HepG2 (cell line): ENCODE results near the gene C20orf144. TPM values are rescaled to one million over a fixed set of nuclear protein-coding genes. Genes with fewer than 3 reads are reported as not detected.

Experiments used
- ATAC-seq: fragments of 200-7000 bp; cut with Tn5 transposase; 3 replicates; pipeline ENCODE4 v1.9.1; 2020; ENCODE audit warnings: mild to moderate bottlenecking, moderate library complexity
- BruUV-seq: library from RNA; stranded (reverse); fragments of 400-500 nt; replicated peaks from 2 replicates; lab custom pipeline; 2021; lab: Mats Ljungman, UMichigan
- CTCF ChIA-PET: fragments of 300-600 bp; formaldehyde crosslinking; extraction: SDS; loops from one replicate; lab custom pipeline; 2021; ENCODE audit warnings: low total read pairs, inconsistent platforms, low intra/inter-chr PET ratio; lab: Yijun Ruan, JAX
- POLR2A ChIA-PET: fragments of 350-600 bp; sonication (Branson Sonifier 250); formaldehyde crosslinking; loops from one replicate; lab custom pipeline; 2020; ENCODE audit warnings: antibody characterized with exemption, inconsistent platforms; lab: Yijun Ruan, JAX
- DNase-seq: peaks from one replicate; pipeline ENCODE4 v3.0.0-alpha.2; 2015; ENCODE audit warnings: low spot score
- FAIRE-seq: peaks from 3 replicates; lab custom pipeline; 2011; peaks lifted over from hg19 to GRCh38; lab: Jason Lieb, UNC
- H2AFZ ChIP-seq: one replicate; pipeline ENCODE4 v1.6.1; 2011; ENCODE audit warnings: low read length, inconsistent platforms
- H3K27ac ChIP-seq: fragments of 300-600 bp; 3 replicates; pipeline ENCODE4 v1.8.0; 2011; ENCODE audit warnings: mixed run types, mild to moderate bottlenecking, mixed read lengths, low read length, inconsistent platforms; ENCODE audit not compliant: insufficient read depth; ENCODE audit errors: extremely low read length
- H3K27me3 ChIP-seq, 2 experiments: fragments of 200-600 bp in 1 of 2; 2 replicates in 1 of 2; 3 replicates in 1 of 2; pipeline versions ENCODE4 v1.6.0 to v1.8.0; 2011; ENCODE audit warnings: low read length in 2 of 2, mild to moderate bottlenecking in 2 of 2, moderate library complexity in 2 of 2, inconsistent platforms in 1 of 2; ENCODE audit not compliant: insufficient read depth in 2 of 2, control insufficient read depth in 1 of 2
- H3K36me3 ChIP-seq, 2 experiments: fragments of 200-600 bp in 1 of 2; replicated peaks in 1 of 2; 2 replicates in 1 of 2; 3 replicates in 1 of 2; pipeline versions ENCODE4 v1.5.1 to v1.8.0; 2011; ENCODE audit warnings: low read length in 2 of 2, inconsistent platforms in 1 of 2; ENCODE audit not compliant: insufficient read depth in 2 of 2, control insufficient read depth in 1 of 2
- H3K4me1 ChIP-seq: 2 replicates; pipeline ENCODE4 v1.5.1; 2012; ENCODE audit warnings: low read length, inconsistent platforms; ENCODE audit not compliant: insufficient read depth
- H3K4me2 ChIP-seq: 2 replicates; pipeline ENCODE4 v1.6.0; 2011; ENCODE audit warnings: low read depth, low read length, inconsistent platforms
- H3K4me3 ChIP-seq, 3 experiments: fragments of 200-600 bp in 1 of 3; sonication (generic), shearing (Covaris generic) in 1 of 3; replicated peaks in 1 of 3; 2 replicates each; pipeline ENCODE4 v1.5.1; 2011 to 2016; ENCODE audit warnings: low read length in 3 of 3, inconsistent platforms in 2 of 3, low read depth in 2 of 3, mild to moderate bottlenecking in 2 of 3, control low read depth in 1 of 3, mixed read lengths in 1 of 3; ENCODE audit not compliant: insufficient read depth in 1 of 3
- H3K79me2 ChIP-seq: one replicate; pipeline ENCODE4 v1.6.1; 2011; ENCODE audit warnings: low read length, inconsistent platforms; ENCODE audit not compliant: insufficient read depth
- H3K9ac ChIP-seq: 2 replicates; pipeline ENCODE4 v1.6.0; 2011; ENCODE audit warnings: mild to moderate bottlenecking, low read depth, low read length, inconsistent platforms; ENCODE audit not compliant: insufficient read depth
- H3K9me3 ChIP-seq: 2 replicates; pipeline ENCODE4 v1.5.1; 2012; ENCODE audit warnings: mild to moderate bottlenecking, low read length
- H4K20me1 ChIP-seq: 2 replicates; pipeline ENCODE4 v1.6.0; 2011; ENCODE audit warnings: inconsistent platforms, mild to moderate bottlenecking, low read length, moderate library complexity; ENCODE audit not compliant: insufficient read depth
- BHLHE40 ChIP-seq: IDR thresholded peaks from 2 replicates; pipeline ENCODE4 v1.6.1; 2011; ENCODE audit warnings: low read length, improper control_type of control experiment
- CAMTA2 ChIP-seq: sonication (generic); formaldehyde crosslinking; IDR thresholded peaks from 2 replicates; pipeline ENCODE4 v1.4.0; 2020; ENCODE audit warnings: mild to moderate bottlenecking, missing genetic modification reagents, borderline replicate concordance
- ESRRA ChIP-seq: sonication (generic); formaldehyde crosslinking; IDR thresholded peaks from 2 replicates; pipeline ENCODE4 v1.5.1; 2020; ENCODE audit warnings: mild to moderate bottlenecking, low read depth, missing genetic modification reagents
- FIP1L1 ChIP-seq: fragments of 200-400 bp; formaldehyde crosslinking; IDR thresholded peaks from 2 replicates; pipeline ENCODE4 v1.6.1; 2018; ENCODE audit warnings: low read depth, mild to moderate bottlenecking, low read length, moderate library complexity, borderline replicate concordance; ENCODE audit not compliant: insufficient read depth
- SAFB2 ChIP-seq: sonication (generic); formaldehyde crosslinking; IDR thresholded peaks from 2 replicates; pipeline ENCODE4 v1.5.1; 2020; ENCODE audit warnings: missing genetic modification reagents, low read depth, mild to moderate bottlenecking, borderline replicate concordance
- SMAD1 ChIP-seq: sonication (generic); formaldehyde crosslinking; IDR thresholded peaks from 2 replicates; pipeline ENCODE4 v1.4.0; 2020; ENCODE audit warnings: missing genetic modification reagents, low read depth, mild to moderate bottlenecking, borderline replicate concordance
- SRSF1 ChIP-seq: fragments of 200-400 bp; formaldehyde crosslinking; optimal IDR thresholded peaks from 2 replicates; pipeline ENCODE3; 2017; ENCODE audit warnings: mild to moderate bottlenecking, low read depth, low read length, moderate library complexity
- ZIK1 ChIP-seq: sonication (generic); formaldehyde crosslinking; IDR thresholded peaks from 2 replicates; pipeline ENCODE4 v1.5.0; 2020; ENCODE audit warnings: mild to moderate bottlenecking, low read depth, missing genetic modification reagents, borderline replicate concordance
- ZNF547 ChIP-seq: sonication (generic); formaldehyde crosslinking; IDR thresholded peaks from 2 replicates; pipeline ENCODE4 v1.5.1; 2020; ENCODE audit warnings: mild to moderate bottlenecking, missing genetic modification reagents
- WGBS: methylation state at CpG from one replicate; pipeline ENCODE4 v1.1.6; 2017; ENCODE audit warnings: low lambda C conversion rate; 5-methylcytosine and 5-hydroxymethylcytosine counted together
- in situ Hi-C: cut with HindIII; loops from 2 replicates; pipeline ENCODE4 v1.10.0; 2017; ENCODE audit warnings: low pct_unique_long_range_greater_than_20kb; ENCODE audit not compliant: extremely low pct_ligation_motif_present
- intact Hi-C: fragments of 100-400 bp; cut with micrococcal nuclease; formaldehyde crosslinking; loops from one replicate; pipeline ENCODE4 v1.10.0; 2022; ENCODE audit not compliant: unreplicated experiment
- polyA plus RNA-seq, 8 experiments: library from polyadenylated mRNA; depleted of rRNA in 3 of 8; stranded (reverse) in 7 of 8; unstranded in 1 of 8; fragments of >200 nt; fragmentation: Illumina TruSeq in 4 of 8; extraction: Trizol in 4 of 8; gene quantifications; 2 replicates each; pipeline versions ENCODE4 v1.2.1 to v1.2.3, GENCODE V29; 2011 to 2016; ENCODE audit warnings: low read depth in 4 of 8, missing spikeins in 1 of 8, mixed read lengths in 1 of 8; ENCODE audit not compliant: insufficient read depth in 1 of 8
- total RNA-seq, 5 experiments: library from RNA; depleted of rRNA; stranded (reverse); fragments of >200 nt; fragmentation: Illumina TruSeq; extraction: Trizol; gene quantifications; 2 replicates each; pipeline ENCODE4 v1.2.3, GENCODE V29; 2016; ENCODE audit warnings: low read depth in 1 of 5
- TF ChIP-seq, protein P1 (sequence below): IDR thresholded peaks from 2 replicates; pipeline ENCODE4 v1.6.1; 2018; ENCODE audit warnings: missing genetic modification reagents, mild to moderate bottlenecking, missing compliant biosample characterization
- TF ChIP-seq, protein P2 (sequence below): sonication (generic); formaldehyde crosslinking; IDR thresholded peaks from 2 replicates; pipeline ENCODE4 v1.5.0; 2020; ENCODE audit warnings: mild to moderate bottlenecking, missing genetic modification reagents
- TF ChIP-seq, protein P3 (sequence below): IDR thresholded peaks from 2 replicates; pipeline ENCODE4 v1.6.1; 2012; ENCODE audit warnings: inconsistent platforms
- TF ChIP-seq, protein P4 (sequence below): sonication (generic); formaldehyde crosslinking; IDR thresholded peaks from 2 replicates; pipeline ENCODE4 v1.4.0; 2020; ENCODE audit warnings: mild to moderate bottlenecking, low read depth, missing genetic modification reagents

Gene C20orf144
- total and polyA plus RNA-seq, 2 of the 13 experiments (the other 11 are each of a cell fraction or from before 2014, with no cell fraction given) = 0.09 to 0.16 TPM

DNA sequence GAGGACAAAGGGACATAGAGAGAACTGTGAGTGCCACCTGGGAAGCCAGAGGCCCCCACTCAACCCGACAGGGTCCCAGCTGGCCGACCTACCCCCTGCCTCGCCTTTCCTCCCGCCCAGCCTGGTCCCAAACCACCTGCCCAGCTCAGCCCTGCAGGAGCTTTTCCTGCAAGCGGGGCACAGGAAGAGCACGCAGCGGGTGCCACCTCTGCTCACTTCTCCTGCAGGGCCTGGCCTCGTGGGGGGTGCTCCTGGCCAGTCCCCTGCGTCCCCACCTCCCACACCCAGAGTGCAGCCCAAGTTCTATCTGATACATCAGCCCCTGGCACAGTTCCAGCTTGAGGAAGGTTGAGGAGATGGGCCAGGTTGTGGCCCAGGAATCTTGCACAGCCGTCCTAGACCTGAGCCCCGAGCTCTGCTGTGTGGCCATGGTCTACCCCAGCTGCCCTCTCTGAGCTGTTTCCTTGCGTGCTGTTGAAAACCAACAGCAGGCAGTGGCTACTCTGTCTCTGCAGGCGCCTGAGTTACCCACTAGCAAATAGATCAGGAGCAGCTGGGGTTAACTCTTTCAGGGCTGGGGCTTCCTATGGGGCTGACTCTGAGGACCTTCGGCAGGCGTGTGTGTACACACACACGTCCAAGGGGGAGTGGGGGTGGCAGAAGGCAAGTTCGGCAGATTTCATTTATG is 10.4 kb downstream of the C20orf144 start:
- no peaks in the 10 kb centered on the region for H3K9me3 ChIP-seq
- H3K79me2 ChIP-seq = peaks cover 24% of the 10 kb centered on the region
- intact Hi-C loops (loop anchor here (5.0 kb wide), 2 partner anchors 60 to 325 kb away; partner anchors contain the start of gene ZNF341), in situ Hi-C loops (no loop called here)
- CTCF ChIA-PET = interaction anchor here (0.6 kb wide), 1 partner anchor 61 kb away, joined by 3 read pairs; no protein-coding TSS in a partner anchor
- POLR2A ChIA-PET = interaction anchor here (0.9 to 2.4 kb wide), 5 partner anchors 9 to 229 kb away, joined by 3 to 16 read pairs (median 3); partner anchors contain the start of genes CBFA2T2 and SNTA1
- 48% methylated on average over 17 of the region's 17 CpGs for WGBS
- DNase-seq (no peak), FAIRE-seq (peak; percentile 18), ATAC-seq (peak; percentile 1; the same call in 1 of the 3 replicates)
- H3K4me2 ChIP-seq = peak overlapping the region; percentile 83
- no TSS peak for BruUV-seq
- H3K27ac ChIP-seq = peak overlapping the region; percentile 81
- H3K36me3 ChIP-seq = peaks cover 17 to 48% of the 10 kb centered on the region in 2 experiments
- H3K4me1 ChIP-seq = peaks cover 51% of the 10 kb centered on the region
- no peak overlapping the region for H2AFZ ChIP-seq
- peak overlapping the region; percentile 81 to 96 (median 96) for H3K4me3 ChIP-seq
- peaks cover 0 to 3% of the 10 kb centered on the region in 2 experiments; a peak in 1 of 5 replicates for H3K27me3 ChIP-seq
- peak overlapping the region; percentile 94 for H3K9ac ChIP-seq
- 0 out of 2 replicates have a peak, but pooled peaks cover 3% of the 10 kb centered on the region for H4K20me1 ChIP-seq
- TF ChIP-seq, protein P1, sequence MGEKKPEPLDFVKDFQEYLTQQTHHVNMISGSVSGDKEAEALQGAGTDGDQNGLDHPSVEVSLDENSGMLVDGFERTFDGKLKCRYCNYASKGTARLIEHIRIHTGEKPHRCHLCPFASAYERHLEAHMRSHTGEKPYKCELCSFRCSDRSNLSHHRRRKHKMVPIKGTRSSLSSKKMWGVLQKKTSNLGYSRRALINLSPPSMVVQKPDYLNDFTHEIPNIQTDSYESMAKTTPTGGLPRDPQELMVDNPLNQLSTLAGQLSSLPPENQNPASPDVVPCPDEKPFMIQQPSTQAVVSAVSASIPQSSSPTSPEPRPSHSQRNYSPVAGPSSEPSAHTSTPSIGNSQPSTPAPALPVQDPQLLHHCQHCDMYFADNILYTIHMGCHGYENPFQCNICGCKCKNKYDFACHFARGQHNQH = no peak
- TF ChIP-seq ZIK1 (CRISPR knock-in tag) (0 out of 2 replicates have a peak, but pooled peaks have one; percentile 30), BHLHE40 (no peak), ESRRA (no peak), CAMTA2 (CRISPR knock-in tag) (no peak; the same call in 1 of the 2 replicates), SAFB2 (0 out of 2 replicates have a peak, but pooled peaks have one; percentile 2), SMAD1 (CRISPR knock-in tag) (peak; percentile 77; the same call in 1 of the 2 replicates), SRSF1 (no peak), ZNF547 (CRISPR knock-in tag) (0 out of 2 replicates have a peak, but pooled peaks have one; percentile 72), FIP1L1 (0 out of 2 replicates have a peak, but pooled peaks have one; percentile 17)
- TF ChIP-seq, protein P2, sequence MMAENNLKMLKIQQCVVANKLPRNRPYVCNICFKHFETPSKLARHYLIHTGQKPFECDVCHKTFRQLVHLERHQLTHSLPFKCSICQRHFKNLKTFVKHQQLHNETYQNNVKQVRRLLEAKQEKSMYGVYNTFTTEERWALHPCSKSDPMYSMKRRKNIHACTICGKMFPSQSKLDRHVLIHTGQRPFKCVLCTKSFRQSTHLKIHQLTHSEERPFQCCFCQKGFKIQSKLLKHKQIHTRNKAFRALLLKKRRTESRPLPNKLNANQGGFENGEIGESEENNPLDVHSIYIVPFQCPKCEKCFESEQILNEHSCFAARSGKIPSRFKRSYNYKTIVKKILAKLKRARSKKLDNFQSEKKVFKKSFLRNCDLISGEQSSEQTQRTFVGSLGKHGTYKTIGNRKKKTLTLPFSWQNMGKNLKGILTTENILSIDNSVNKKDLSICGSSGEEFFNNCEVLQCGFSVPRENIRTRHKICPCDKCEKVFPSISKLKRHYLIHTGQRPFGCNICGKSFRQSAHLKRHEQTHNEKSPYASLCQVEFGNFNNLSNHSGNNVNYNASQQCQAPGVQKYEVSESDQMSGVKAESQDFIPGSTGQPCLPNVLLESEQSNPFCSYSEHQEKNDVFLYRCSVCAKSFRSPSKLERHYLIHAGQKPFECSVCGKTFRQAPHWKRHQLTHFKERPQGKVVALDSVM (CRISPR knock-in tag) = no peak
- TF ChIP-seq, protein P3, sequence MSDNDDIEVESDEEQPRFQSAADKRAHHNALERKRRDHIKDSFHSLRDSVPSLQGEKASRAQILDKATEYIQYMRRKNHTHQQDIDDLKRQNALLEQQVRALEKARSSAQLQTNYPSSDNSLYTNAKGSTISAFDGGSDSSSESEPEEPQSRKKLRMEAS = peak; percentile 15; the same call in 1 of the 2 replicates
- TF ChIP-seq, protein P4, sequence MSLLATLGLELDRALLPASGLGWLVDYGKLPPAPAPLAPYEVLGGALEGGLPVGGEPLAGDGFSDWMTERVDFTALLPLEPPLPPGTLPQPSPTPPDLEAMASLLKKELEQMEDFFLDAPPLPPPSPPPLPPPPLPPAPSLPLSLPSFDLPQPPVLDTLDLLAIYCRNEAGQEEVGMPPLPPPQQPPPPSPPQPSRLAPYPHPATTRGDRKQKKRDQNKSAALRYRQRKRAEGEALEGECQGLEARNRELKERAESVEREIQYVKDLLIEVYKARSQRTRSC (CRISPR knock-in tag) = no peak
